Esophagus squamous epithelium (tissue), 5 donors: ENCODE data around the gene SLC19A1. TPM values are rescaled to one million over a fixed set of nuclear protein-coding genes. Genes with fewer than 3 reads are reported as not detected.

Source experiments
- DNase-seq: peaks from one replicate; lab custom pipeline; 2025; lab: John Stamatoyannopoulos, UW
- H3K27ac ChIP-seq, 4 donors: fragments of 200-600 bp; sonication (generic); one replicate each; pipeline ENCODE4 v1.5.1; 2016 to 2019; ENCODE audit warnings: mild to moderate bottlenecking in 1 of 4
- H3K27me3 ChIP-seq, 4 donors: fragments of 200-600 bp; sonication (generic); 1 replicate in 3 of 4; 2 replicates in 1 of 4; pipeline versions ENCODE4 v1.5.1 to v1.6.0; 2017 to 2021; ENCODE audit warnings: antibody characterized with exemption in 1 of 4
- H3K36me3 ChIP-seq, 3 donors: fragments of 200-600 bp; sonication (generic); one replicate each; pipeline ENCODE4 v1.5.1; 2016 to 2019
- H3K4me1 ChIP-seq, 3 donors: fragments of 200-600 bp; sonication (generic); one replicate each; pipeline ENCODE4 v1.5.1; 2017 to 2019
- H3K4me3 ChIP-seq, 4 donors: fragments of 200-600 bp; sonication (generic); 1 replicate in 3 of 4; 2 replicates in 1 of 4; pipeline ENCODE4 v1.5.1; 2016 to 2019; ENCODE audit warnings: mild to moderate bottlenecking in 2 of 4, moderate library complexity in 1 of 4
- H3K9me3 ChIP-seq, 3 donors: fragments of 200-600 bp; sonication (generic); one replicate each; pipeline ENCODE4 v1.5.1; 2016 to 2019
- CTCF ChIP-seq, 6 experiments: fragments of 450-650 bp in 4 of 6; fragments of 200-600 bp in 2 of 6; sonication (generic) in 2 of 6; IDR thresholded peaks; one replicate each; pipeline ENCODE4 v1.5.1; 2016 to 2019; ENCODE audit warnings: antibody characterized with exemption in 6 of 6, mild to moderate bottlenecking in 4 of 6, moderate library complexity in 4 of 6
- POLR2A ChIP-seq, 4 donors: fragments of 450-650 bp; IDR thresholded peaks; one replicate each; pipeline ENCODE4 v1.6.1; 2017; ENCODE audit warnings: antibody characterized with exemption in 4 of 4, mild to moderate bottlenecking in 4 of 4, moderate library complexity in 3 of 4
- WGBS, 2 donors: methylation state at CpG; one replicate each; pipeline ENCODE4 v1.1.5; 2018; 5-methylcytosine and 5-hydroxymethylcytosine counted together
- intact Hi-C: fragments of 100-400 bp; cut with DNase I; formaldehyde crosslinking; loops from one replicate; pipeline ENCODE4 v1.15.0; 2022
- total RNA-seq, 4 donors: library from RNA; depleted of rRNA; stranded (reverse); fragments of >200 nt; gene quantifications; one replicate each; pipeline ENCODE4 v1.1.0, GENCODE V29; 2016
- donor health status: DM: yes; HTN: yes; CAD: no.

Gene SLC19A1
- total RNA-seq, 4 donors from 2014 or later: 1.6 to 4.6 (median 2.9) TPM

GRCh38 chr21:45492765-45493164 is 49.5 kb downstream of the SLC19A1 start:
- TF ChIP-seq POLR2A (IDR thresholded peaks at IDR 0.05): no peak
- no peak for TF ChIP-seq CTCF (IDR thresholded peaks at IDR 0.05)
- H3K27ac ChIP-seq: no peak overlapping the region
- no peak for DNase-seq
- no CpG with 5 or more reads among the region's 20 CpGs for WGBS, 2 donors
- H3K36me3 ChIP-seq: peaks cover 0 to 79% (median 8%) of the 10 kb centered on the region in 3 donors
- intact Hi-C loops: no loop called here
- H3K9me3 ChIP-seq: no peaks in the 10 kb centered on the region
- H3K4me1 ChIP-seq: peaks cover 0 to 4% (median 0%) of the 10 kb centered on the region in 3 donors
- H3K4me3 ChIP-seq: no peak overlapping the region
- H3K27me3 ChIP-seq: no peaks in the 10 kb centered on the region

GRCh38 chr21:45491623-45492022 is 50.6 kb downstream of the SLC19A1 start:
- no peak overlapping the region for H3K27ac ChIP-seq
- peaks cover 0 to 79% (median 0%) of the 10 kb centered on the region in 3 donors for H3K36me3 ChIP-seq
- intact Hi-C loops: no loop called here
- H3K9me3 ChIP-seq: no peaks in the 10 kb centered on the region
- TF ChIP-seq POLR2A (IDR thresholded peaks at IDR 0.05) (no peak), CTCF (IDR thresholded peaks at IDR 0.05) (no peak)
- H3K27me3 ChIP-seq: no peaks in the 10 kb centered on the region
- DNase-seq: no peak
- H3K4me1 ChIP-seq: peaks cover 0 to 4% (median 0%) of the 10 kb centered on the region in 3 donors
- no peak overlapping the region for H3K4me3 ChIP-seq
- 100% methylated on average over 1 of the region's 9 CpGs for WGBS, 2 donors

GRCh38 chr21:45491056-45491455 is 51.2 kb downstream of the SLC19A1 start:
- TF ChIP-seq CTCF (IDR thresholded peaks at IDR 0.05) (no peak), POLR2A (IDR thresholded peaks at IDR 0.05) (no peak)
- intact Hi-C loops: no loop called here
- H3K27me3 ChIP-seq: no peaks in the 10 kb centered on the region
- H3K4me1 ChIP-seq: peaks cover 0 to 4% (median 0%) of the 10 kb centered on the region in 3 donors
- H3K36me3 ChIP-seq: peaks cover 0 to 79% (median 0%) of the 10 kb centered on the region in 3 donors
- H3K9me3 ChIP-seq: no peaks in the 10 kb centered on the region
- no CpG with 5 or more reads among the region's 20 CpGs for WGBS, 2 donors
- H3K4me3 ChIP-seq: no peak overlapping the region
- no peak for DNase-seq
- no peak overlapping the region for H3K27ac ChIP-seq

GRCh38 chr21:45490049-45490731 is 52.0 kb downstream of the SLC19A1 start:
- no peaks in the 10 kb centered on the region for H3K9me3 ChIP-seq
- WGBS, 2 donors: 50 to 67% methylated on average over 2 to 3 of the region's 29 CpGs
- intact Hi-C loops: no loop called here
- no peaks in the 10 kb centered on the region for H3K27me3 ChIP-seq
- peaks cover 0 to 4% (median 0%) of the 10 kb centered on the region in 3 donors for H3K4me1 ChIP-seq
- no peak for DNase-seq
- H3K27ac ChIP-seq: no peak overlapping the region
- TF ChIP-seq POLR2A (IDR thresholded peaks at IDR 0.05): no peak
- TF ChIP-seq CTCF (IDR thresholded peaks at IDR 0.05): no peak
- peaks cover 0 to 76% (median 0%) of the 10 kb centered on the region in 3 donors for H3K36me3 ChIP-seq
- no peak overlapping the region for H3K4me3 ChIP-seq

- DNase-seq: no peak
- H3K27me3 ChIP-seq: no peaks in the 10 kb centered on the region
- H3K36me3 ChIP-seq: peaks cover 0 to 71% (median 0%) of the 10 kb centered on the region in 3 donors
- WGBS, 2 donors: 50 to 53% methylated on average over 5 to 7 of the region's 9 CpGs
- no peaks in the 10 kb centered on the region for H3K9me3 ChIP-seq
- no peak overlapping the region for H3K27ac ChIP-seq
- TF ChIP-seq POLR2A (IDR thresholded peaks at IDR 0.05) (no peak), CTCF (IDR thresholded peaks at IDR 0.05) (no peak)
- intact Hi-C loops: no loop called here
- peaks cover 0 to 4% (median 0%) of the 10 kb centered on the region in 3 donors for H3K4me1 ChIP-seq
- no peak overlapping the region for H3K4me3 ChIP-seq
These were observed 52.6 kb downstream of the SLC19A1 start for GRCh38 chr21:45489722-45489982.
